Sigmoid colon (tissue), 4 donors: Measurements from ENCODE around the gene OLFM2.

ENCODE experiments used
- EP300 ChIP-seq, 4 donors: sonication (generic); formaldehyde crosslinking; IDR thresholded peaks; one replicate each; pipeline ENCODE4 v1.6.1; 2017; ENCODE audit warnings: antibody characterized with exemption in 4 of 4
- POLR2A ChIP-seq, 2 donors: fragments of 450-650 bp; IDR thresholded peaks; one replicate each; pipeline ENCODE4 v1.6.1; 2016; ENCODE audit warnings: antibody characterized with exemption in 2 of 2, mild to moderate bottlenecking in 2 of 2, moderate library complexity in 2 of 2
- POLR2AphosphoS5 ChIP-seq, 4 donors: sonication (generic); formaldehyde crosslinking; IDR thresholded peaks; one replicate each; pipeline ENCODE4 v1.6.1; 2017; ENCODE audit warnings: antibody characterized with exemption in 4 of 4
- TF ChIP-seq, protein P1 (sequence below), 4 experiments: fragments of 450-650 bp in 3 of 4; fragments of 200-600 bp in 1 of 4; IDR thresholded peaks; one replicate each; pipeline ENCODE4 v1.5.1; 2016 to 2019; ENCODE audit warnings: antibody characterized with exemption in 4 of 4, mild to moderate bottlenecking in 3 of 4, moderate library complexity in 2 of 4

DNA sequence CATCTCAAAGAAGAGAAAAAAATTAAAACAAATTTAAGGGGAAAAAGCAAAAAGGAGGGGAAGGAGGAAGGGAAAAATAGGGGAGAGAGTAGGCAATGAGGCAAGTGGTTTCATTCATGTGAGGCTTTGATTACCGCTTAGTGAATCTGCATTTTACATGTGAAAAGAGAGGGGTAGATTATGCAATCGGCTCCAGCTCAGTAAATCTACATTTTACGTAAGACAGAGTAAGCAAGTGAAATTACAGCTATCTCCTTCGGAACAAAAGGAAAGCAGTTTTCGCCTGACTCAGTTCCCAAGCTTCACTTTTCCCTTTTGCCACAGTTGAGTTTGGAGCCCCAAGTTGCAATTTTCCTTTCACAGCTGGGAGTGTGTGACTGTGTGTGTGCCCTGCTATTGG lies 16.0 kb upstream of the OLFM2 start:
- TF ChIP-seq, protein P1, sequence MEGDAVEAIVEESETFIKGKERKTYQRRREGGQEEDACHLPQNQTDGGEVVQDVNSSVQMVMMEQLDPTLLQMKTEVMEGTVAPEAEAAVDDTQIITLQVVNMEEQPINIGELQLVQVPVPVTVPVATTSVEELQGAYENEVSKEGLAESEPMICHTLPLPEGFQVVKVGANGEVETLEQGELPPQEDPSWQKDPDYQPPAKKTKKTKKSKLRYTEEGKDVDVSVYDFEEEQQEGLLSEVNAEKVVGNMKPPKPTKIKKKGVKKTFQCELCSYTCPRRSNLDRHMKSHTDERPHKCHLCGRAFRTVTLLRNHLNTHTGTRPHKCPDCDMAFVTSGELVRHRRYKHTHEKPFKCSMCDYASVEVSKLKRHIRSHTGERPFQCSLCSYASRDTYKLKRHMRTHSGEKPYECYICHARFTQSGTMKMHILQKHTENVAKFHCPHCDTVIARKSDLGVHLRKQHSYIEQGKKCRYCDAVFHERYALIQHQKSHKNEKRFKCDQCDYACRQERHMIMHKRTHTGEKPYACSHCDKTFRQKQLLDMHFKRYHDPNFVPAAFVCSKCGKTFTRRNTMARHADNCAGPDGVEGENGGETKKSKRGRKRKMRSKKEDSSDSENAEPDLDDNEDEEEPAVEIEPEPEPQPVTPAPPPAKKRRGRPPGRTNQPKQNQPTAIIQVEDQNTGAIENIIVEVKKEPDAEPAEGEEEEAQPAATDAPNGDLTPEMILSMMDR (IDR thresholded peaks at IDR 0.05), result no peak
- TF ChIP-seq POLR2A (IDR thresholded peaks at IDR 0.05), result no peak
- no peak for TF ChIP-seq POLR2AphosphoS5 (IDR thresholded peaks at IDR 0.05)
- no peak for TF ChIP-seq EP300 (IDR thresholded peaks at IDR 0.05)
